Measurements from ENCODE around the gene WSCD2.

The WSCD2 gene

GRCh38 chr12:108094056-108094649 is 34.9 kb upstream of the WSCD2 start:
- no peak overlapping the region for H3K9ac ChIP-seq
- H3K27ac ChIP-seq: no peak overlapping the region
- H3K27me3 ChIP-seq: no peaks in the 10 kb centered on the region
- no peak overlapping the region for H3K4me3 ChIP-seq
- no peaks in the 10 kb centered on the region for H3K36me3 ChIP-seq
- no peaks in the 10 kb centered on the region for H3K9me3 ChIP-seq (replicated peaks in 1 of 11)
- no peaks in the 10 kb centered on the region for H4K20me1 ChIP-seq
- no peak overlapping the region for H3K4me2 ChIP-seq
- no peaks in the 10 kb centered on the region for H3K4me1 ChIP-seq
- TF ChIP-seq Cebpa-rat (IDR thresholded peaks at IDR 0.05): no peak

- no peak for TF ChIP-seq Cebpa-rat (IDR thresholded peaks at IDR 0.05)
- Histone ChIP-seq H3K4me3 (no peak overlapping the region), H3K36me3 (no peaks in the 10 kb centered on the region), H4K20me1 (no peaks in the 10 kb centered on the region), H3K4me1 (no peaks in the 10 kb centered on the region), H3K4me2 (no peak overlapping the region), H3K27ac (no peak overlapping the region), H3K9me3 (replicated peaks in 1 of 11) (no peaks in the 10 kb centered on the region), H3K9ac (no peak overlapping the region), H3K27me3 (no peaks in the 10 kb centered on the region)
Measured at GRCh38 chr12:108097160-108097911, 31.8 kb upstream of the WSCD2 start.

- H3K4me3 ChIP-seq: no peak overlapping the region
- no peak overlapping the region for H3K4me2 ChIP-seq
- H3K9me3 ChIP-seq (replicated peaks in 1 of 11): no peaks in the 10 kb centered on the region
- no peak overlapping the region for H3K9ac ChIP-seq
- no peak for TF ChIP-seq Cebpa-rat (IDR thresholded peaks at IDR 0.05)
- H3K27me3 ChIP-seq: no peaks in the 10 kb centered on the region
- no peaks in the 10 kb centered on the region for H3K4me1 ChIP-seq
- H3K36me3 ChIP-seq: no peaks in the 10 kb centered on the region
- H4K20me1 ChIP-seq: no peaks in the 10 kb centered on the region
- no peak overlapping the region for H3K27ac ChIP-seq
Measured at GRCh38 chr12:108098374-108098773, 30.7 kb upstream of the WSCD2 start.

- Histone ChIP-seq H3K36me3 (no peaks in the 10 kb centered on the region), H3K4me3 (no peak overlapping the region), H3K27me3 (no peaks in the 10 kb centered on the region), H4K20me1 (no peaks in the 10 kb centered on the region), H3K27ac (no peak overlapping the region), H3K9ac (no peak overlapping the region), H3K9me3 (replicated peaks in 1 of 11) (no peaks in the 10 kb centered on the region), H3K4me2 (no peak overlapping the region), H3K4me1 (no peaks in the 10 kb centered on the region)
- no peak for TF ChIP-seq Cebpa-rat (IDR thresholded peaks at IDR 0.05)
Measured at GRCh38 chr12:108099073-108099472, 30.0 kb upstream of the WSCD2 start.

GRCh38 chr12:108099778-108100489 is 29.2 kb upstream of the WSCD2 start:
- Histone ChIP-seq H3K27ac (no peak overlapping the region), H3K4me3 (no peak overlapping the region), H3K27me3 (no peaks in the 10 kb centered on the region), H4K20me1 (no peaks in the 10 kb centered on the region), H3K9ac (no peak overlapping the region), H3K9me3 (replicated peaks in 1 of 11) (no peaks in the 10 kb centered on the region), H3K4me2 (no peak overlapping the region), H3K36me3 (no peaks in the 10 kb centered on the region), H3K4me1 (no peaks in the 10 kb centered on the region)
- no peak for TF ChIP-seq Cebpa-rat (IDR thresholded peaks at IDR 0.05)

- H3K9me3 ChIP-seq (replicated peaks in 1 of 11): no peaks in the 10 kb centered on the region
- no peak for TF ChIP-seq Cebpa-rat (IDR thresholded peaks at IDR 0.05)
Measured at GRCh38 chr12:108101605-108102175, 27.4 kb upstream of the WSCD2 start.

GRCh38 chr12:108102363-108102762 is 26.7 kb upstream of the WSCD2 start:
- no peaks in the 10 kb centered on the region for H4K20me1 ChIP-seq
- no peaks in the 10 kb centered on the region for H3K36me3 ChIP-seq
- H3K9ac ChIP-seq: no peak overlapping the region
- H3K9me3 ChIP-seq (replicated peaks in 1 of 11): no peaks in the 10 kb centered on the region
- no peak overlapping the region for H3K27ac ChIP-seq
- no peak for TF ChIP-seq Cebpa-rat (IDR thresholded peaks at IDR 0.05)
- H3K4me3 ChIP-seq: no peak overlapping the region
- no peak overlapping the region for H3K4me2 ChIP-seq
- no peaks in the 10 kb centered on the region for H3K4me1 ChIP-seq
- H3K27me3 ChIP-seq: no peaks in the 10 kb centered on the region

More at GRCh38 chr12:108101605-108102175, 27.4 kb upstream of the WSCD2 start:
- no peaks in the 10 kb centered on the region for H3K36me3 ChIP-seq
- H3K4me2 ChIP-seq: no peak overlapping the region
- no peak overlapping the region for H3K4me3 ChIP-seq
- no peak overlapping the region for H3K27ac ChIP-seq
- H3K9ac ChIP-seq: no peak overlapping the region
- H3K27me3 ChIP-seq: no peaks in the 10 kb centered on the region
- H3K4me1 ChIP-seq: no peaks in the 10 kb centered on the region
- H4K20me1 ChIP-seq: no peaks in the 10 kb centered on the region

- Histone ChIP-seq H3K4me2 (no peak overlapping the region), H3K27me3 (no peaks in the 10 kb centered on the region), H3K36me3 (no peaks in the 10 kb centered on the region), H3K9ac (no peak overlapping the region), H3K4me1 (no peaks in the 10 kb centered on the region), H4K20me1 (no peaks in the 10 kb centered on the region), H3K27ac (no peak overlapping the region), H3K9me3 (replicated peaks in 1 of 11) (no peaks in the 10 kb centered on the region), H3K4me3 (no peak overlapping the region)
- TF ChIP-seq Cebpa-rat (IDR thresholded peaks at IDR 0.05): no peak
Measured at GRCh38 chr12:108103087-108103486, 26.0 kb upstream of the WSCD2 start.

GRCh38 chr12:108103517-108103916 is 25.6 kb upstream of the WSCD2 start:
- H3K27ac ChIP-seq: no peak overlapping the region
- H3K4me2 ChIP-seq: no peak overlapping the region
- no peaks in the 10 kb centered on the region for H3K9me3 ChIP-seq (replicated peaks in 1 of 11)
- no peak for TF ChIP-seq Cebpa-rat (IDR thresholded peaks at IDR 0.05)
- no peak overlapping the region for H3K4me3 ChIP-seq
- H3K9ac ChIP-seq: no peak overlapping the region
- no peaks in the 10 kb centered on the region for H3K27me3 ChIP-seq
- no peaks in the 10 kb centered on the region for H4K20me1 ChIP-seq
- H3K4me1 ChIP-seq: no peaks in the 10 kb centered on the region
- no peaks in the 10 kb centered on the region for H3K36me3 ChIP-seq
